ENCODE measurements around the gene TDRD5. TPM values are rescaled to one million over a fixed set of nuclear protein-coding genes. Genes with fewer than 3 reads are reported as not detected.

TDRD5 gene
- polyA plus RNA-seq, 2 of the 4 experiments (the other 2 are of a cell fraction): 0.26 to 0.37 TPM

GRCh38 chr1:179586107-179586823 is 5.4 kb upstream of the TDRD5 start (continued):
- no peak for TF ChIP-seq TFCP2L1 (CRISPR knock-in tag; IDR thresholded peaks at IDR 0.05)

DNA sequence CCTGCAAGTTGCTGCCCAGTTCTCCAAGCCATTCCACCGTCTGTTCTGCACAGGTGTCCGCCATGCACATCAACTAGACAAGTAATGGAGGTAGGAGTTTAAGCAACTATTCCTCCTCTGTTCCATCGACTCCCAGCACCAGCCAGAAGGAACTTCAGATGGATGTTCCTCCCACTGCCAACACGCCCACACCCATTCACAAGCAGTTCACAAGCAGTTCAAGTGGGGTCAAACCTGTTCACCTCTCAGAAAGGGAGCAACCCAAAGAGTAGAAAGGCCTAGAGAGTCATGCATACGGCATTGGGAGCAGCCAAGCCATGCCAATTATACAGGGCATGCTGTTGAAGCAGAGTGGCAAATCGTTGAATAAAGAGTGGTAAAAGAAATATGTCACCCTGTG is 4.3 kb upstream of the TDRD5 start:
- DNase-seq (ENCODE audit: low read depth in 1 of 2, low spot score in 1 of 2) (no peak), FAIRE-seq (no peak), ATAC-seq (no peak)
- TF ChIP-seq NFE2L2 (conservative IDR thresholded peaks at IDR 0.05; ENCODE audit: low read length): no peak
- TF ChIP-seq CBX8 (IDR thresholded peaks at IDR 0.05): no peak
- TF ChIP-seq EHF (CRISPR knock-in tag; IDR thresholded peaks at IDR 0.05): no peak
- TF ChIP-seq MAFK (IDR thresholded peaks at IDR 0.05; ENCODE audit: partially characterized antibody): no peak
- no peak for TF ChIP-seq USF2 (IDR thresholded peaks at IDR 0.05)
- Histone ChIP-seq H3K9me3 (no peaks in the 10 kb centered on the region), H3K27ac (no peak overlapping the region), H3K4me1 (no peaks in the 10 kb centered on the region; the same call in 2 of the 3 replicates), H3K4me2 (no peak overlapping the region), H3K4me3 (no peak overlapping the region)
- CTCF ChIA-PET: interaction anchor here (1.7 to 4.2 kb wide), 2 partner anchors 12 to 35 kb away, joined by 5 to 24 read pairs; no protein-coding TSS in a partner anchor
- WGBS (ENCODE audit: missing lambda C conversion rate): 73% methylated on average over 6 of the region's 6 CpGs
- POLR2A ChIA-PET: no interaction called here

- Histone ChIP-seq H3K27ac (no peak overlapping the region), H3K9me3 (no peaks in the 10 kb centered on the region), H3K4me1 (no peaks in the 10 kb centered on the region; the same call in 2 of the 3 replicates), H3K4me2 (no peak overlapping the region), H3K4me3 (no peak overlapping the region)
- POLR2A ChIA-PET: no interaction called here
- CTCF ChIA-PET: interaction anchor here (0.6 to 2.6 kb wide), 2 partner anchors 226 to 578 kb away, joined by 3 to 6 read pairs; no protein-coding TSS in a partner anchor
- 83% methylated on average over 18 of the region's 18 CpGs for WGBS (ENCODE audit: missing lambda C conversion rate)
- ATAC-seq (no peak), FAIRE-seq (no peak), DNase-seq (ENCODE audit: low read depth in 1 of 2, low spot score in 1 of 2) (no peak)
- TF ChIP-seq JUNB (IDR thresholded peaks at IDR 0.05) (no peak), SMC3 (IDR thresholded peaks at IDR 0.05) (no peak), NPAS2 (CRISPR knock-in tag; IDR thresholded peaks at IDR 0.05; ENCODE audit: borderline replicate concordance) (no peak), RCOR1 (IDR thresholded peaks at IDR 0.05; ENCODE audit: low read depth, low read length) (no peak), JUN (IDR thresholded peaks at IDR 0.05) (no peak), MAX (IDR thresholded peaks at IDR 0.05) (no peak), HES2 (IDR thresholded peaks at IDR 0.05) (no peak), CBX2 (IDR thresholded peaks at IDR 0.05; ENCODE audit: borderline replicate concordance, low read depth) (no peak)
Observed at GRCh38 chr1:179588425-179589024, 3.1 kb upstream of the TDRD5 start.

- WGBS (ENCODE audit: missing lambda C conversion rate): 93% methylated on average over 4 of the region's 4 CpGs
- no peaks in the 10 kb centered on the region for H3K9me3 ChIP-seq
- no peak for ATAC-seq
- H3K4me2 ChIP-seq: no peak overlapping the region
- H3K4me3 ChIP-seq: no peak overlapping the region
- no peak for TF ChIP-seq ZSCAN20 (CRISPR knock-in tag; IDR thresholded peaks at IDR 0.05)
- no peak for TF ChIP-seq KDM5A (IDR thresholded peaks at IDR 0.05)
- no peak for TF ChIP-seq MAFK (IDR thresholded peaks at IDR 0.05; ENCODE audit: partially characterized antibody)
- DNase-seq (ENCODE audit: low read depth in 1 of 2, low spot score in 1 of 2): no peak
- FAIRE-seq: no peak
- H3K4me1 ChIP-seq: no peaks in the 10 kb centered on the region; the same call in 2 of the 3 replicates
- POLR2A ChIA-PET: no interaction called here
- CTCF ChIA-PET: interaction anchor here (1.6 to 2.6 kb wide), 2 partner anchors 9 to 225 kb away, joined by 3 to 6 read pairs; no protein-coding TSS in a partner anchor
- H3K27ac ChIP-seq: no peak overlapping the region
Observed at GRCh38 chr1:179589509-179589908, 2.1 kb upstream of the TDRD5 start.

DNA sequence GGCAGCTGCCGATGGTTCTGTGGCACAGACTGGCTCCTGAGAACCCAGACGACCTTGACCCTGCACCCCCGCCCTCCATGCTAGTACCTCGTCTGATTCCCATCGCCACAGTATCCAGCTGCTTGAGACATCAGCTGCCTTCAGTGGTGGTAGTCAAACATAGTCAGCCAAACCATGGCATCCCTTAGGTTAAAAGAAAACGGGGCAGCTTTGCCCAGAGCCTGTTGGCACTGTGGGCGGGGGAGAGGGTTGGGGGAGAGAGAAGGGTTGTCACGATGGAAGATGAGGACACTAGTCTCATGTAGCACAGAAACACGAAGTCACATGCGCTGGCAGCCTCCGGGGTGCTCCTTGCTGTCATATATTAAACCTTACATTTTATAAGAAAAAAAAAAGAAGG is 961 bp upstream of the TDRD5 start:
- Histone ChIP-seq H3K9me3 (no peaks in the 10 kb centered on the region), H3K4me3 (no peak overlapping the region), H3K4me2 (no peak overlapping the region), H3K4me1 (no peaks in the 10 kb centered on the region; the same call in 2 of the 3 replicates), H3K27ac (no peak overlapping the region)
- WGBS (ENCODE audit: missing lambda C conversion rate): 61% methylated on average over 11 of the region's 11 CpGs
- CTCF ChIA-PET: interaction anchor here (1.6 kb wide), 1 partner anchor 8 kb away, joined by 3 read pairs; no protein-coding TSS in a partner anchor
- TF ChIP-seq RAD21 (conservative IDR thresholded peaks at IDR 0.05 in 1 of 2, IDR thresholded peaks at IDR 0.05 in 1 of 2): no peak
- no peak for DNase-seq (ENCODE audit: low read depth in 1 of 2, low spot score in 1 of 2)
- POLR2A ChIA-PET: no interaction called here
- no peak for FAIRE-seq
- ATAC-seq: no peak

Measured in A549 (cell line).